Activated naive CD8-positive, alpha-beta T cell (primary cell): ENCODE results near the gene HIVEP2.

Experiments used
- H3K27ac Mint-ChIP-seq: one replicate; pipeline ENCODE4 v1.8.0; 2021; ENCODE audit warnings: mixed read lengths
- H3K27me3 Mint-ChIP-seq: one replicate; pipeline ENCODE4 v1.8.0; 2021; ENCODE audit warnings: mixed read lengths
- H3K36me3 Mint-ChIP-seq: one replicate; pipeline ENCODE4 v1.8.0; 2021; ENCODE audit warnings: mixed read lengths
- H3K4me1 Mint-ChIP-seq: one replicate; pipeline ENCODE4 v1.8.0; 2021; ENCODE audit warnings: low read depth, mixed read lengths
- H3K4me3 Mint-ChIP-seq: one replicate; pipeline ENCODE4 v1.8.0; 2021; ENCODE audit warnings: mild to moderate bottlenecking, mixed read lengths
- H3K9me3 Mint-ChIP-seq: one replicate; pipeline ENCODE4 v1.8.0; 2021; ENCODE audit warnings: low read depth, mixed read lengths

HIVEP2 gene

DNA sequence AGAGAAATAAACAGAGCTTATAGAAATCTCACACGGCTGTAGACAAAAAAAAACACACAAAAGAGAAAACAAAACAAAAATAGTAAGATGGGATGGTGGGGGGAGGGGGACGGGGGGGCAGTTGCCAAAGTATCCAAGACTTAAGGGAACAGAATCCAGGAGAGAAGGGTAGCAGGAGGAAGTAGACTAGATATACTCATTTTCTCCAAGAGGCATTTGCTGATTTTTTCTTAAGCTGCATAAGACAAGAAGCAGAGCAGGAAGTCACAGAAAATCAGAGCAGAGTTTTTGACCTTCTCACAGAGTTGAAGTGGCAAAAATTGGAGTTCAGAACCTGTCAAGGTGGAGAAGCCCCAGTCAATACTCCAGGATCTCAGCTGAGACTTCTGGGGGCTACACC, 237.7 kb downstream of the HIVEP2 start:
- H3K4me1 Mint-ChIP-seq, result peaks cover 16% of the 10 kb centered on the region
- H3K27ac Mint-ChIP-seq, result no peak overlapping the region

DNA sequence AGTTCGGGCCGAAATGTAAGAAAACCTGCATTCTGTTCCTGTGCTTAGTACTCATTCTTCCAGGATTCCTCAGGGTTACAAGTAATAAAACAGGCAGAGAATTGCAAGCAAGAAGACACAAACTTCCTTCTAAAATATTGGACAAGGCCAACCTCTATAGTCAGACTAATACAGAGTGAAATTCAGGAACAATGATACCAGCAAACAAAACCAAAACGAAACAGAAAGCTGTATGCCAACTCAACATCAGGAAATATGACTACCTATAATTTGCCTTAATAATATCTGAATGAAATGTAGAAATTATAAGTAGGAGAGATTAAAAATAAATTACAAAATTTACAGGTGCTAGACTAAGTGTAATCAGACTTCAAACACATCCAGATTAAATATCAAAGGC, 238.8 kb downstream of the HIVEP2 start:
- H3K27ac Mint-ChIP-seq, result no peak overlapping the region
- H3K27me3 Mint-ChIP-seq, result no peaks in the 10 kb centered on the region
- H3K9me3 Mint-ChIP-seq, result no peaks in the 10 kb centered on the region
- no peaks in the 10 kb centered on the region for H3K36me3 Mint-ChIP-seq
- H3K4me3 Mint-ChIP-seq, result no peak overlapping the region
- H3K4me1 Mint-ChIP-seq, result peaks cover 16% of the 10 kb centered on the region

More for the DNA sequence above, 237.7 kb downstream of the HIVEP2 start:
- no peaks in the 10 kb centered on the region for H3K27me3 Mint-ChIP-seq
- no peaks in the 10 kb centered on the region for H3K9me3 Mint-ChIP-seq
- no peaks in the 10 kb centered on the region for H3K36me3 Mint-ChIP-seq
- H3K4me3 Mint-ChIP-seq, result no peak overlapping the region

DNA sequence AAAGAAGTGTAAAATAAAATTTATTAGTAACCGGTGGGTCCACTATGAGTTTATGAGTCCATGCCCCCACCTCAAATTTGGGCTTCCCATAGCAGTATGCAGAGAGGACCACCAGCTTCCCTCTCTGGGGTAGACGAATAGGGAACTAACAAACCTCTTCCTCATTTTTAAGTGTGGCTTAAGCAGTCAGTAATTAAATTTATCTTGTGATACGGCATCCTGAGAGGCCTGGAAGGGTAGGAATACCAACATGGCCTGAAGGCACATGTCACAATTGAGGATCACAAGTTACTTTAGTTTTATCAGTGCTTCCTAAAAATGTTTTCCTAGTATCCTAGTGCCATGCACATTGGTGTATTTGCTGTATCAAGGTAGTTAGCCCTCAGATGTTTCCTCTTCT, 239.9 kb downstream of the HIVEP2 start:
- no peaks in the 10 kb centered on the region for H3K36me3 Mint-ChIP-seq
- H3K9me3 Mint-ChIP-seq, result no peaks in the 10 kb centered on the region
- no peaks in the 10 kb centered on the region for H3K27me3 Mint-ChIP-seq
- H3K27ac Mint-ChIP-seq, result no peak overlapping the region
- H3K4me3 Mint-ChIP-seq, result no peak overlapping the region
- peaks cover 16% of the 10 kb centered on the region for H3K4me1 Mint-ChIP-seq

DNA sequence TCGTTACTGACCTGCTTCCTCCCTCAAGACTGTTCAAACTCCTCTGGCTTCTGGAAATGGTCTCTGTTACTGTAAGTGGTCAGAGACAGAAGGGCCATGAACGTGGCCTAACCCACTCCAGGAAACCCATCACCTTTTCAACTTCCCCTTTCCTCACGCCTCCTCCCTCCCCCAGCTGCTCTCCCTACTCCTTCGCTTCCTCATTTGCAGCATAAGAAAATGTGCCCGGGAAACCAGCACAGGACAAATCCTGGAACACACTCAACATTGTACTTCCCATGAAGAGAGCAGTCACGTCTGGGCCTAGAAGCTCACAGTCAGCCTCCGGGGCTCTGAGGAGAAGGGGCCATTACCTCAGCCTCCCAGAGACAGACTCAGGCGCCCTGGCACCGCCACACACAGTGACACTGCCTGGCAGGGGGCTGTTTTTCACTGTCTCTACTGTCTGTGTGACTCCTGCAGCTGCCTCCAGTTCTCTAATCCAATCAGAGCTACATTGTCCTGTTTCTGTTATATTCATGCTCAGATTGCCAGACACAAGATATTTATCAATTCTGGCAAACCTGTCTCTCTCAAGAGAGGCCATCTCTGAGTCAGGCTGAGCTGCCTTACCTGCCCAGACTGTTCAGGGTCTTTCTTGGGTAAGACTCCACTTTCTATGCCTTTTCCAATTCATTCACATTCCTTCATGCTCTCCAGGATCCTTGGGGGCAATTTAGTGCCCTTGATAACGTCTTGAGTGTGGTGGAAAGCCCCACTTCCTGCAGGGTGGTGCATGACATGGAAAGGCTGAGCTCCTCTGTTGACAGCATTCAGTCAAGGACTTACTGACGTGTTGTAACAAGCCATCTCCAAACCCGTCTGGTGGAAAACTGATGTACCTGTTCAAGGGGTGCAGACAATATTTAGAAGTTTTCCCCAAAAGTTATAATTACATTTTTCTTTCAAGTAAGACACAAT, 242.2 kb downstream of the HIVEP2 start:
- Mint-ChIP-seq H3K4me1 (peaks cover 18% of the 10 kb centered on the region), H3K27me3 (no peaks in the 10 kb centered on the region), H3K27ac (no peak overlapping the region), H3K36me3 (no peaks in the 10 kb centered on the region), H3K4me3 (no peak overlapping the region), H3K9me3 (no peaks in the 10 kb centered on the region)
